Chondrocyte (in vitro differentiated cells): ENCODE measurements around the gene HOXA7. TPM values are rescaled to one million over a fixed set of nuclear protein-coding genes. Genes with fewer than 3 reads are reported as not detected.

Source experiments
- DNase-seq: peaks from one replicate; pipeline ENCODE4 v3.0.0; 2021; ENCODE audit warnings: mixed read lengths, low spot score
- H3K27ac Mint-ChIP-seq: one replicate; pipeline ENCODE4 v1.8.0; 2021; ENCODE audit warnings: mild to moderate bottlenecking, moderate library complexity, mixed read lengths; ENCODE audit not compliant: unreplicated experiment
- H3K27me3 Mint-ChIP-seq: 2 replicates; pipeline ENCODE4 v1.8.0; 2021; ENCODE audit warnings: low read depth, mixed read lengths
- H3K36me3 Mint-ChIP-seq: 2 replicates; pipeline ENCODE4 v1.8.0; 2021; ENCODE audit warnings: low read depth, mixed read lengths
- H3K4me1 Mint-ChIP-seq: 2 replicates; pipeline ENCODE4 v1.8.0; 2021; ENCODE audit warnings: low read depth, mild to moderate bottlenecking, mixed read lengths
- H3K4me3 Mint-ChIP-seq: one replicate; pipeline ENCODE4 v1.8.0; 2021; ENCODE audit warnings: mild to moderate bottlenecking, moderate library complexity, mixed read lengths; ENCODE audit not compliant: unreplicated experiment
- H3K9me3 Mint-ChIP-seq: 2 replicates; pipeline ENCODE4 v1.8.0; 2021; ENCODE audit warnings: low read depth, mixed read lengths
- total RNA-seq: library from RNA; stranded (reverse); gene quantifications from 3 replicates; pipeline ENCODE4 v1.2.1, GENCODE V29; 2021
- TF ChIP-seq, protein P1 (sequence below): fragments of 200-600 bp; sonication (generic); IDR thresholded peaks from 2 replicates; pipeline ENCODE4 v1.5.0; 2021; ENCODE audit warnings: antibody characterized with exemption, mild to moderate bottlenecking, moderate library complexity

Gene HOXA7
- total RNA-seq, 1 donor from 2014 or later, result not detected

DNA sequence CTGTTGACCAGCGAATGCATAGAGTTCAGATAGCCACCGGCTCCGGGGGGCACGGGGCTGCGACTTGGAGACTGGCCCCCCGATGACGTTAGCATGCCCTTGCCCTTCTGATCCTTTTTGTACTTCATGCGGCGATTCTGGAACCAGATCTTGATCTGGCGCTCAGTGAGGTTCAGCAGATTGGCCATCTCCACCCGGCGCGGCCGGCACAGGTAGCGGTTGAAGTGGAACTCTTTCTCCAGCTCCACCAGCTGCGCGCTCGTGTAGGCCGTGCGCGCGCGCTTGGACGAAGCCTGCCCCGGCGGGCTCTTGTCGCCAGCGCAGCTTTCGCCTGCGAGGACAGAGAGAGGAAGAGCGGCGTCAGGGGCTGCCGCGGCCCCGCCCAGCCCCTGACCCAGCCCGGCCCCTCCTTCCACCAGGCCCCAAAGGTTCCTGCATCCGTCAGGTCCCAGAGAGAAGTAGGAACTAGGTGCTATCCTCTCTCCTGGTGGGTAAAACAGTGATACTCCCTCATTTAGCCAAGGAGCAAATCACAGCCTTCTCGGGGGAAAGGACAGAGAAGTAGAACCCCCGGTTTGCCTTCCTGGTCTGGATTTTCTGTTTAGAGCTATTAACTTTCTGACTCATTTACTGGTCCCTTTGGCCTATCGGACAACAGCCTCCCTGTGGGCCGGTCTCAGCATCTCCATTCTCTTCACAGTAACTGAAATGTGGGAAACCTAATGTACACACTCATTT is 47.9 kb downstream of the HOXA7 start:
- no peak for DNase-seq
- TF ChIP-seq, protein P1, sequence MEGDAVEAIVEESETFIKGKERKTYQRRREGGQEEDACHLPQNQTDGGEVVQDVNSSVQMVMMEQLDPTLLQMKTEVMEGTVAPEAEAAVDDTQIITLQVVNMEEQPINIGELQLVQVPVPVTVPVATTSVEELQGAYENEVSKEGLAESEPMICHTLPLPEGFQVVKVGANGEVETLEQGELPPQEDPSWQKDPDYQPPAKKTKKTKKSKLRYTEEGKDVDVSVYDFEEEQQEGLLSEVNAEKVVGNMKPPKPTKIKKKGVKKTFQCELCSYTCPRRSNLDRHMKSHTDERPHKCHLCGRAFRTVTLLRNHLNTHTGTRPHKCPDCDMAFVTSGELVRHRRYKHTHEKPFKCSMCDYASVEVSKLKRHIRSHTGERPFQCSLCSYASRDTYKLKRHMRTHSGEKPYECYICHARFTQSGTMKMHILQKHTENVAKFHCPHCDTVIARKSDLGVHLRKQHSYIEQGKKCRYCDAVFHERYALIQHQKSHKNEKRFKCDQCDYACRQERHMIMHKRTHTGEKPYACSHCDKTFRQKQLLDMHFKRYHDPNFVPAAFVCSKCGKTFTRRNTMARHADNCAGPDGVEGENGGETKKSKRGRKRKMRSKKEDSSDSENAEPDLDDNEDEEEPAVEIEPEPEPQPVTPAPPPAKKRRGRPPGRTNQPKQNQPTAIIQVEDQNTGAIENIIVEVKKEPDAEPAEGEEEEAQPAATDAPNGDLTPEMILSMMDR, result no peak
- Mint-ChIP-seq H3K27ac (peak overlapping the region; percentile 88), H3K27me3 (peaks cover 50% of the 10 kb centered on the region), H3K4me3 (peak overlapping the region; percentile 75), H3K4me1 (peaks cover 58% of the 10 kb centered on the region), H3K9me3 (no peaks in the 10 kb centered on the region), H3K36me3 (peaks cover 8% of the 10 kb centered on the region)

DNA sequence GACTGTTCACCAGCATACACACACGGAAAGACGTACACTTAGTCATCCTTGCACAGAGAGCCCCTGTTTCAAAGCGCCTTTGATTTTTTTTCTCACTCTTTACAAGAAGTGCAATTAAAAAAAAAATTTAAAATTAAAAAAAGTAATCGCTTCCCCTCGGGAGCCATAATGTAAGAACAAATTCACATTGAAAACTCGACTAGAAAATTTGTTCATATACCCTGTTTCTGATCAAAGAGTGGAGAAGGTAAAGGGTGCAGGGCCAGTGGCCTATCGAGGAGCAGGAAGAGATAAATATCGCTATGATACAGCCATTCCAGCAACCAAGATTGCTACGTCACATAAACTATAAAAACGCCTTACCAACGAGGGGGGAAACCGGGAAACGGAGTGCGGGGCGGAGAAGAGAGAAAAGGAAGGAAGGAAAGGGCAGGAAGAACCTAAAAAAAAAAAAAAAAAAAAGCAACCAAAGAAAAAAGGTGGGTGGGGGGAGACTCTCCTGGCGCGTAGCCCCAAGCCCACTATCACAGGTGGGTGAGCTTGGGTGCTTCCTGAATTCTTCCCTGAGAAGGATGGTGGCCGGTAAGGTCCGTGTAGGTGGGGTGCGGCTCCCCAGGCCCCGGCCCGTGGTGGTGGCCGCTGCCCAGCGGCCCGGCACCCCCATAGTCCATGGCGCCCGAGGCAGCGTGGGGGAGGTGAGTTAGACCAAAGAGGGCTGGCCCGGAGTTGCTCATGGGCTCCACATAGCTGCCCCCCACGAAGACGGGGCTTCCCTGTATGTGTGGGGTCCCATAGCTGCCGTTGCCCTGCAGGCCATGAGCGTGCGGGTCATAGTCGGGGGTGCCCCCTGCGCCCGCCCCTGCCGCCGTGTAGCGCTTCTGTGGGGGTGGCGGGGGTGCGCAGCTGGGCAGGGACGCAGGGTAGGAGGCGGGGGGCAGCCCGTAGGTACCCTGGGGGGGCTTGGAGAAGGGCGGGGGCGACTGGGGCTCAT is 48.8 kb downstream of the HOXA7 start:
- DNase-seq, result no peak
- Mint-ChIP-seq H3K27ac (peak overlapping the region; percentile 99), H3K4me3 (peak overlapping the region; percentile 75)

DNA sequence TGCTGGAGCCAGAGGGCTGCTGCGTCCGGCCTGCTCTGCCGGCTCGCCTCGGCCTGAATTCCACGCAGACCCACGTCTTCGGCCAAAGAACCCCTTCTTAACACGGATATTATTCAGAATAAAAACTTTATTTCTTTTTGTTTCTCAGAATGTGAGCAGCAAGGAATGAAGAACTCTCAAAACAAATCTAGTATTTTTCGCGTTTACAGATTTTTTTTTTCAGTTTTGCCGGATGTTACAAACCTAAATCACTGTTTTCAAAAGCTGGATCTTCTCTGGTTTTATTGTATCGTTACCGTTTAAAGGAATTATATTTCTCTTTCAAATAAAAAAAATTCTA is 49.6 kb downstream of the HOXA7 start:
- peak overlapping the region; percentile 75 for H3K4me3 Mint-ChIP-seq
- no peaks in the 10 kb centered on the region for H3K9me3 Mint-ChIP-seq
- H3K27me3 Mint-ChIP-seq, result peaks cover 45% of the 10 kb centered on the region
- H3K4me1 Mint-ChIP-seq, result peaks cover 72% of the 10 kb centered on the region
- peaks cover 5% of the 10 kb centered on the region for H3K36me3 Mint-ChIP-seq
- peak overlapping the region; percentile 99 for H3K27ac Mint-ChIP-seq
- TF ChIP-seq, protein P1, result no peak
- no peak for DNase-seq

More for the DNA sequence above, 48.8 kb downstream of the HOXA7 start:
- Mint-ChIP-seq H3K4me1 (peaks cover 67% of the 10 kb centered on the region), H3K27me3 (peaks cover 51% of the 10 kb centered on the region), H3K36me3 (peaks cover 8% of the 10 kb centered on the region), H3K9me3 (no peaks in the 10 kb centered on the region)
- TF ChIP-seq, protein P1, result no peak

DNA sequence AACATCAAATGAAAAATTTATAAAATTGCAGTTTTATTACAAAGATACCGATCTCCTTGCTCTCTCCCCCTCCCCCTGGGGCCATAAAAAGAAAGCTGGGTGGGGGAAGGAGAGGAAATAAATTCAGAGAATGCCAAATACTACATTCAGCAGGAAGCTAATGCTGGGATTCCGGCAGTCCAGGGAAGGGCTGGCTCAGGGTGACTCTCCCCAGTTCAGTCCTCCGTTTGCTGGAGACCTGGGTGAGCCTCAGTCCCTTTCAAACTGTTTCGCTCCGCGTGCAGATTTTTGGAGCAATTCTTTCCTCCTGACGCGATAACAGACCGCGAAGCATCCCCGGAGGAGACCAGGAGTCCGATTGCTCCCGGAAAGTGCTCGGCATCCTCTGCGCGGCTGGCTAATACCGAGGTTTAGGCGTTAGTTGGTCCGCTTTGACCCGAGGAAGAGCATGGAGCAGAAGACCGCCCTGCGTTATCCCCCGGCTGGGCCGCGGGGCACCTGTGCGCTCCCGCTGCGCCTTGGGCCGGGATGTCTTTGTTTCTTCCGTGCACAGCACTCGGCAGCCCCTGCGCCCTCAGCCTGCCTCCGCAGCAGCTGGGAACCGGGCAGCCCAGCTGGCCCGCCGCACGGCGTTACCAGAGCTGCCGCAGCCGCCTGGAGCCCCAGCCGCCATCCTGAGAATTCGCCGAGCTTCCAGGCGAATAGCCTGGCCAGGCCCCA is 50.1 kb downstream of the HOXA7 start:
- peaks cover 77% of the 10 kb centered on the region for H3K4me1 Mint-ChIP-seq
- peaks cover 44% of the 10 kb centered on the region for H3K27me3 Mint-ChIP-seq
- H3K36me3 Mint-ChIP-seq, result peaks cover 9% of the 10 kb centered on the region
- H3K27ac Mint-ChIP-seq, result peak overlapping the region; percentile 99
- H3K4me3 Mint-ChIP-seq, result peak overlapping the region; percentile 75
- no peak for DNase-seq
- TF ChIP-seq, protein P1, result no peak
- no peaks in the 10 kb centered on the region for H3K9me3 Mint-ChIP-seq
